CD14-positive monocyte (primary cell): ENCODE data around the gene ZPLD1. TPM values are rescaled to one million over a fixed set of nuclear protein-coding genes. Genes with fewer than 3 reads are reported as not detected.

Experiments
- DNase-seq, 3 donors: peaks; one replicate each; pipeline ENCODE4 v3.0.0-alpha.2; 2011 to 2022
- H2AFZ ChIP-seq: 2 replicates; pipeline ENCODE4 v1.6.0; 2012; ENCODE audit warnings: mild to moderate bottlenecking, low read depth, low read length, inconsistent platforms; ENCODE audit not compliant: insufficient read depth, poor library complexity, severe bottlenecking
- H3K27ac ChIP-seq, 2 donors: 1 replicate in 1 of 2; 2 replicates in 1 of 2; pipeline ENCODE4 v1.5.1; 2012 to 2013; ENCODE audit warnings: low read length in 2 of 2, control low read depth in 1 of 2, inconsistent platforms in 1 of 2, low read depth in 1 of 2, mild to moderate bottlenecking in 1 of 2
- H3K27me3 ChIP-seq, 2 donors: one replicate each; pipeline versions ENCODE4 v1.6.0 to v1.6.1; 2011 to 2013; ENCODE audit warnings: low read length in 2 of 2; ENCODE audit not compliant: control insufficient read depth in 2 of 2, insufficient read depth in 2 of 2
- H3K36me3 ChIP-seq, 2 donors: replicated peaks in 1 of 2; 1 replicate in 1 of 2; 2 replicates in 1 of 2; pipeline versions ENCODE4 v1.5.1 to v1.6.1; 2012 to 2013; ENCODE audit warnings: low read length in 2 of 2, control low read depth in 1 of 2, inconsistent platforms in 1 of 2, mild to moderate bottlenecking in 1 of 2; ENCODE audit not compliant: insufficient read depth in 2 of 2, control insufficient read depth in 1 of 2
- H3K4me1 ChIP-seq, 2 donors: 1 replicate in 1 of 2; 2 replicates in 1 of 2; pipeline versions ENCODE4 v1.5.1 to v1.6.1; 2012 to 2013; ENCODE audit warnings: low read length in 2 of 2, control low read depth in 1 of 2, inconsistent platforms in 1 of 2, mild to moderate bottlenecking in 1 of 2, moderate library complexity in 1 of 2; ENCODE audit not compliant: insufficient read depth in 2 of 2, control insufficient read depth in 1 of 2
- H3K4me2 ChIP-seq: replicated peaks from 2 replicates; pipeline ENCODE3; 2012; ENCODE audit warnings: low read length, moderate library complexity, mild to moderate bottlenecking; ENCODE audit not compliant: poor library complexity, severe bottlenecking; ENCODE audit errors: extremely low read depth
- H3K4me3 ChIP-seq, 3 experiments: fragments of 200-600 bp in 1 of 3; sonication (generic) in 1 of 3; replicated peaks in 1 of 3; 1 replicate in 2 of 3; 2 replicates in 1 of 3; pipeline ENCODE4 v1.5.1; 2011 to 2013; ENCODE audit warnings: low read length in 3 of 3, mild to moderate bottlenecking in 3 of 3, control low read depth in 2 of 3, low read depth in 2 of 3, inconsistent platforms in 1 of 3, moderate library complexity in 1 of 3
- H3K79me2 ChIP-seq: 2 replicates; pipeline ENCODE4 v1.6.0; 2012; ENCODE audit warnings: mild to moderate bottlenecking, control low read depth, inconsistent platforms, low read length, moderate library complexity; ENCODE audit not compliant: insufficient read depth
- H3K9ac ChIP-seq: 2 replicates; pipeline ENCODE4 v1.6.0; 2017; ENCODE audit warnings: low read length, mild to moderate bottlenecking; ENCODE audit not compliant: insufficient read depth, poor library complexity, severe bottlenecking
- H3K9me3 ChIP-seq, 2 donors: replicated peaks in 1 of 2; 1 replicate in 1 of 2; 2 replicates in 1 of 2; pipeline versions ENCODE4 v1.5.1 to v1.6.1; 2012 to 2013; ENCODE audit warnings: low read length in 2 of 2, control low read depth in 1 of 2; ENCODE audit not compliant: control insufficient read depth in 1 of 2, insufficient read depth in 1 of 2
- H4K20me1 ChIP-seq: 2 replicates; pipeline ENCODE4 v1.6.0; 2012; ENCODE audit warnings: mild to moderate bottlenecking, low read length, control low read depth, moderate library complexity; ENCODE audit not compliant: insufficient read depth
- H3K27ac Mint-ChIP-seq, 7 donors: one replicate each; pipeline ENCODE4 v1.8.0; 2020; ENCODE audit warnings: mild to moderate bottlenecking in 7 of 7, mixed read lengths in 7 of 7, moderate library complexity in 6 of 7, inconsistent platforms in 2 of 7
- H3K27me3 Mint-ChIP-seq, 3 donors: one replicate each; pipeline ENCODE4 v1.8.0; 2021 to 2022; ENCODE audit warnings: low read depth in 3 of 3, mild to moderate bottlenecking in 3 of 3, mixed read lengths in 3 of 3, moderate library complexity in 3 of 3, inconsistent platforms in 1 of 3
- H3K36me3 Mint-ChIP-seq, 2 donors: one replicate each; pipeline ENCODE4 v1.8.0; 2020; ENCODE audit warnings: mixed read lengths in 2 of 2, inconsistent platforms in 1 of 2, mild to moderate bottlenecking in 1 of 2
- H3K4me1 Mint-ChIP-seq: one replicate; pipeline ENCODE4 v1.8.0; 2020; ENCODE audit warnings: mild to moderate bottlenecking, mixed read lengths
- H3K4me3 Mint-ChIP-seq, 2 donors: one replicate each; pipeline ENCODE4 v1.8.0; 2020; ENCODE audit warnings: mild to moderate bottlenecking in 2 of 2, mixed read lengths in 2 of 2, moderate library complexity in 1 of 2
- H3K9me3 Mint-ChIP-seq, 7 donors: one replicate each; pipeline ENCODE4 v1.8.0; 2020 to 2022; ENCODE audit warnings: mixed read lengths in 7 of 7, mild to moderate bottlenecking in 6 of 7, moderate library complexity in 6 of 7, inconsistent platforms in 2 of 7
- CTCF ChIP-seq: fragments of 200-600 bp; IDR thresholded peaks from one replicate; pipeline ENCODE4 v1.8.0; 2022; ENCODE audit warnings: antibody characterized with exemption, mild to moderate bottlenecking
- WGBS: methylation state at CpG from one replicate; pipeline ENCODE4 v1.1.5; 2013; ENCODE audit warnings: missing lambda C conversion rate; ENCODE audit not compliant: insufficient coverage; 5-methylcytosine and 5-hydroxymethylcytosine counted together
- intact Hi-C, 2 donors: fragments of 100-400 bp; cut with micrococcal nuclease; formaldehyde crosslinking; loops; one replicate each; pipeline versions ENCODE4 v1.15.0 to v1.15.1; 2023
- polyA plus RNA-seq, 3 donors: library from polyadenylated mRNA; depleted of rRNA in 1 of 3; unstranded in 2 of 3; stranded (reverse) in 1 of 3; fragments of 300-500 nt in 2 of 3; fragments of >200 nt in 1 of 3; fragmentation: Illumina TruSeq in 2 of 3; gene quantifications; 1 replicate in 2 of 3; 2 replicates in 1 of 3; pipeline ENCODE4 v1.2.3, GENCODE V29; 2012 to 2021

Gene ZPLD1
- polyA plus RNA-seq, 3 donors, result not detected

GRCh38 chr3:102390916-102391315, 43.9 kb upstream of the ZPLD1 start:
- Mint-ChIP-seq H3K9me3 (peaks cover 0 to 5% (median 2%) of the 10 kb centered on the region in 7 donors), H3K27me3 (peaks cover 0 to 1% (median 0%) of the 10 kb centered on the region in 3 donors), H3K4me3 (no peak overlapping the region), H3K4me1 (no peaks in the 10 kb centered on the region), H3K36me3 (no peaks in the 10 kb centered on the region), H3K27ac (no peak overlapping the region)
- WGBS, result no CpG with 5 or more reads among the region's 1 CpG
- intact Hi-C loops, result no loop called here
- Histone ChIP-seq H2AFZ (no peak overlapping the region), H3K79me2 (no peaks in the 10 kb centered on the region), H3K4me2 (no peak overlapping the region), H3K9ac (no peak overlapping the region), H3K27me3 (no peaks in the 10 kb centered on the region), H3K36me3 (no peaks in the 10 kb centered on the region), H3K4me3 (no peak overlapping the region), H3K4me1 (no peaks in the 10 kb centered on the region), H3K9me3 (no peaks in the 10 kb centered on the region), H3K27ac (no peak overlapping the region), H4K20me1 (no peaks in the 10 kb centered on the region)
- TF ChIP-seq CTCF, result no peak
- no peak for DNase-seq

- Histone ChIP-seq H3K79me2 (no peaks in the 10 kb centered on the region), H3K27ac (no peak overlapping the region), H4K20me1 (no peaks in the 10 kb centered on the region), H3K36me3 (no peaks in the 10 kb centered on the region), H3K9ac (no peak overlapping the region), H2AFZ (no peak overlapping the region), H3K27me3 (no peaks in the 10 kb centered on the region), H3K4me3 (no peak overlapping the region), H3K4me2 (no peak overlapping the region), H3K4me1 (no peaks in the 10 kb centered on the region), H3K9me3 (no peaks in the 10 kb centered on the region)
- Mint-ChIP-seq H3K36me3 (no peaks in the 10 kb centered on the region), H3K4me1 (no peaks in the 10 kb centered on the region), H3K27ac (no peak overlapping the region), H3K27me3 (peaks cover 0 to 1% (median 0%) of the 10 kb centered on the region in 3 donors), H3K9me3 (peaks cover 0 to 5% (median 2%) of the 10 kb centered on the region in 7 donors), H3K4me3 (no peak overlapping the region)
- DNase-seq, result no peak
- no CpG with 5 or more reads among the region's 2 CpGs for WGBS
- TF ChIP-seq CTCF, result no peak
- intact Hi-C loops, result no loop called here
Measured at GRCh38 chr3:102391491-102391890, 43.3 kb upstream of the ZPLD1 start.
